ENCODE measurements around the gene CEP152. TPM values are rescaled to one million over a fixed set of nuclear protein-coding genes. Genes with fewer than 3 reads are reported as not detected.

CEP152 gene
- total and polyA plus RNA-seq, 2 experiments from 2014 or later, result 14.6 to 30.5 TPM

DNA sequence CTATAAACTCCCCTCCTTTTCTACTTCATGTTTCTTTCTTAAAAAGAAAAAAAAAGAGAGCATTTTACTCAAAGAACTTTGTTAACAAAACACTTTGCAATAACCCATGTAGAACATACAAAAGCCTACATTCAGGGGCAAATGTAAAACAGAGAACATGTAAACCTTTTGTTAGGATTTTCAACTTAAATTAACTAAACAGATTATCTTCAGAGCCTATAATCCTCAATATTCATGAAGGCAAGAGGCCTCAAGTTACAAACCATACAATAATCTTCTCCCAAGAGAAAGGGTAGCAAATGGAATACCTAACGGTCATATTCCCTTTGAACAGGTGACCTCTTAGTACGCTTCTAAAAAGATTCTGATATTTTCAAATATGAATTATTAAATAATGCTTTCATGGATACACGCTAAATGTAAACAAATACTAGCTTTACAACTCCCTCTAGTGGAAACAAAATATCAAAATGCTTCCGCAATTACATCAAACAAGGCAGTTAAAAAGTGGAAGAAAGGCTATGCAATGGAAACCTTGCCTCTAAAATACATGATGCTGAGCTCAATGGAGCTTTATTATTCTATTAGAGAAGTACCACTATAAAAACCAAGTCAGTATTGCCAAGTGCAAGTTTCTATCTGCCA, 9.9 kb downstream of the CEP152 start:
- H3K4me2 ChIP-seq, result no peak overlapping the region
- H3F3A ChIP-seq (replicated peaks; ENCODE audit: low read depth), result no peaks in the 10 kb centered on the region
- peaks cover 32% of the 10 kb centered on the region for H3K4me1 Mint-ChIP-seq
- H3K4me3 ChIP-seq, result no peak overlapping the region
- H3K36me3 ChIP-seq (ENCODE audit: insufficient read depth), result 0 out of 2 replicates have a peak, but pooled peaks cover 11% of the 10 kb centered on the region
- H2AFZ ChIP-seq, result no peak overlapping the region
- H3K9me3 Mint-ChIP-seq, result no peaks in the 10 kb centered on the region
- H3K27me3 Mint-ChIP-seq (ENCODE audit: insufficient read depth, low read depth, poor library complexity), result no peaks in the 10 kb centered on the region
- H3K27ac ChIP-seq (ENCODE audit: low read depth), result no peak overlapping the region
- ATAC-seq (no peak), DNase-seq (ENCODE audit: low spot score) (peak; percentile 30)
- no peaks in the 10 kb centered on the region for H3K9me2 ChIP-seq (ENCODE audit: insufficient read depth)
- H3K4me1 ChIP-seq (ENCODE audit: insufficient read depth), result peaks cover 6% of the 10 kb centered on the region; the same call in 1 of the 2 replicates
- no peak overlapping the region for H3K27ac Mint-ChIP-seq
- no peak overlapping the region for H3K4me3 Mint-ChIP-seq
- H3K79me2 ChIP-seq (replicated peaks; ENCODE audit: insufficient read depth), result peaks cover 44% of the 10 kb centered on the region
- no peaks in the 10 kb centered on the region; the same call in 2 of the 3 replicates for H3K36me3 Mint-ChIP-seq (ENCODE audit: low read depth)
- TF ChIP-seq CREB1 (CRISPR knock-in tag; IDR thresholded peaks at IDR 0.05; ENCODE audit: low read depth), result no peak
- TF ChIP-seq, protein P1, sequence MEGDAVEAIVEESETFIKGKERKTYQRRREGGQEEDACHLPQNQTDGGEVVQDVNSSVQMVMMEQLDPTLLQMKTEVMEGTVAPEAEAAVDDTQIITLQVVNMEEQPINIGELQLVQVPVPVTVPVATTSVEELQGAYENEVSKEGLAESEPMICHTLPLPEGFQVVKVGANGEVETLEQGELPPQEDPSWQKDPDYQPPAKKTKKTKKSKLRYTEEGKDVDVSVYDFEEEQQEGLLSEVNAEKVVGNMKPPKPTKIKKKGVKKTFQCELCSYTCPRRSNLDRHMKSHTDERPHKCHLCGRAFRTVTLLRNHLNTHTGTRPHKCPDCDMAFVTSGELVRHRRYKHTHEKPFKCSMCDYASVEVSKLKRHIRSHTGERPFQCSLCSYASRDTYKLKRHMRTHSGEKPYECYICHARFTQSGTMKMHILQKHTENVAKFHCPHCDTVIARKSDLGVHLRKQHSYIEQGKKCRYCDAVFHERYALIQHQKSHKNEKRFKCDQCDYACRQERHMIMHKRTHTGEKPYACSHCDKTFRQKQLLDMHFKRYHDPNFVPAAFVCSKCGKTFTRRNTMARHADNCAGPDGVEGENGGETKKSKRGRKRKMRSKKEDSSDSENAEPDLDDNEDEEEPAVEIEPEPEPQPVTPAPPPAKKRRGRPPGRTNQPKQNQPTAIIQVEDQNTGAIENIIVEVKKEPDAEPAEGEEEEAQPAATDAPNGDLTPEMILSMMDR (conservative IDR thresholded peaks at IDR 0.05; ENCODE audit: low read depth in 2 of 2), result peak in 1 of 2 experiments; percentile 61; a peak in 3 of 4 replicates
- no peak for TF ChIP-seq JUNB (IDR thresholded peaks at IDR 0.05; ENCODE audit: unreplicated experiment)
- 0 out of 2 replicates have a peak, but pooled peaks cover 12% of the 10 kb centered on the region for H4K20me1 ChIP-seq (replicated peaks; ENCODE audit: insufficient read depth)
- H3K27me3 ChIP-seq (ENCODE audit: insufficient read depth), result no peaks in the 10 kb centered on the region

DNA sequence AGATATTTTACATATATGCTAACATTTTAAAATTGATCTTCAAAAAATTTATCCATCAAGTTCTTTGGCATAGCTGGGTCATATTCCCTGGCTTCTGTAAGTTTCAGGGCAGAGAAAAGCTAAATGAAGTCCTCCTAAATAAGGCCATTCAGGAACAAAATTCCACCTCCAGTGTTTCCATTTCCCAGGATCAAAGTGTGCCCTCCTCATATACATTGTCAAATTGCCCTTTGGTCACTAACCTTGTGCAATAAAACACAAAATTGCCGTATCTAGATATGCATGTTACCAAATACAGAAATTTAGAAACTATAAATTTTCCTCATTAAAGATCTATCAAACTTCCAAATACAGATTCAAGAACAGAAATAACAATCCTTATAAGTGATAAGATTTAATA, 10.6 kb downstream of the CEP152 start:
- H3K27ac ChIP-seq (ENCODE audit: low read depth), result no peak overlapping the region
- no peaks in the 10 kb centered on the region; the same call in 2 of the 3 replicates for H3K36me3 Mint-ChIP-seq (ENCODE audit: low read depth)
- no peak for TF ChIP-seq POLR2AphosphoS5 (IDR thresholded peaks at IDR 0.05; ENCODE audit: low read depth)
- no peak for TF ChIP-seq STAT1 (IDR thresholded peaks at IDR 0.05; ENCODE audit: unreplicated experiment)
- TF ChIP-seq, protein P2, sequence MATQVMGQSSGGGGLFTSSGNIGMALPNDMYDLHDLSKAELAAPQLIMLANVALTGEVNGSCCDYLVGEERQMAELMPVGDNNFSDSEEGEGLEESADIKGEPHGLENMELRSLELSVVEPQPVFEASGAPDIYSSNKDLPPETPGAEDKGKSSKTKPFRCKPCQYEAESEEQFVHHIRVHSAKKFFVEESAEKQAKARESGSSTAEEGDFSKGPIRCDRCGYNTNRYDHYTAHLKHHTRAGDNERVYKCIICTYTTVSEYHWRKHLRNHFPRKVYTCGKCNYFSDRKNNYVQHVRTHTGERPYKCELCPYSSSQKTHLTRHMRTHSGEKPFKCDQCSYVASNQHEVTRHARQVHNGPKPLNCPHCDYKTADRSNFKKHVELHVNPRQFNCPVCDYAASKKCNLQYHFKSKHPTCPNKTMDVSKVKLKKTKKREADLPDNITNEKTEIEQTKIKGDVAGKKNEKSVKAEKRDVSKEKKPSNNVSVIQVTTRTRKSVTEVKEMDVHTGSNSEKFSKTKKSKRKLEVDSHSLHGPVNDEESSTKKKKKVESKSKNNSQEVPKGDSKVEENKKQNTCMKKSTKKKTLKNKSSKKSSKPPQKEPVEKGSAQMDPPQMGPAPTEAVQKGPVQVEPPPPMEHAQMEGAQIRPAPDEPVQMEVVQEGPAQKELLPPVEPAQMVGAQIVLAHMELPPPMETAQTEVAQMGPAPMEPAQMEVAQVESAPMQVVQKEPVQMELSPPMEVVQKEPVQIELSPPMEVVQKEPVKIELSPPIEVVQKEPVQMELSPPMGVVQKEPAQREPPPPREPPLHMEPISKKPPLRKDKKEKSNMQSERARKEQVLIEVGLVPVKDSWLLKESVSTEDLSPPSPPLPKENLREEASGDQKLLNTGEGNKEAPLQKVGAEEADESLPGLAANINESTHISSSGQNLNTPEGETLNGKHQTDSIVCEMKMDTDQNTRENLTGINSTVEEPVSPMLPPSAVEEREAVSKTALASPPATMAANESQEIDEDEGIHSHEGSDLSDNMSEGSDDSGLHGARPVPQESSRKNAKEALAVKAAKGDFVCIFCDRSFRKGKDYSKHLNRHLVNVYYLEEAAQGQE (IDR thresholded peaks at IDR 0.05; ENCODE audit: unreplicated experiment), result no peak
- TF ChIP-seq, protein P1 (conservative IDR thresholded peaks at IDR 0.05; ENCODE audit: low read depth in 2 of 2), result no peak
- TF ChIP-seq CREB1 (CRISPR knock-in tag; IDR thresholded peaks at IDR 0.05; ENCODE audit: low read depth), result no peak
- TF ChIP-seq NANOG (IDR thresholded peaks at IDR 0.05; ENCODE audit: borderline replicate concordance), result no peak
- TF ChIP-seq, protein P3, sequence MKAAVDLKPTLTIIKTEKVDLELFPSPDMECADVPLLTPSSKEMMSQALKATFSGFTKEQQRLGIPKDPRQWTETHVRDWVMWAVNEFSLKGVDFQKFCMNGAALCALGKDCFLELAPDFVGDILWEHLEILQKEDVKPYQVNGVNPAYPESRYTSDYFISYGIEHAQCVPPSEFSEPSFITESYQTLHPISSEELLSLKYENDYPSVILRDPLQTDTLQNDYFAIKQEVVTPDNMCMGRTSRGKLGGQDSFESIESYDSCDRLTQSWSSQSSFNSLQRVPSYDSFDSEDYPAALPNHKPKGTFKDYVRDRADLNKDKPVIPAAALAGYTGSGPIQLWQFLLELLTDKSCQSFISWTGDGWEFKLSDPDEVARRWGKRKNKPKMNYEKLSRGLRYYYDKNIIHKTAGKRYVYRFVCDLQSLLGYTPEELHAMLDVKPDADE (IDR thresholded peaks at IDR 0.05), result no peak
- no peak for TF ChIP-seq ZNF114 (CRISPR knock-in tag; IDR thresholded peaks at IDR 0.05)
- no peak for TF ChIP-seq JUNB (IDR thresholded peaks at IDR 0.05; ENCODE audit: unreplicated experiment)
- TF ChIP-seq ZNF331 (CRISPR knock-in tag; IDR thresholded peaks at IDR 0.05; ENCODE audit: low read depth), result no peak
- TF ChIP-seq EZH2phosphoT487 (IDR thresholded peaks at IDR 0.05; ENCODE audit: unreplicated experiment), result no peak

More for the DNA sequence above, 10.6 kb downstream of the CEP152 start:
- Histone ChIP-seq H3K79me2 (replicated peaks; ENCODE audit: insufficient read depth) (peaks cover 37% of the 10 kb centered on the region), H3F3A (replicated peaks; ENCODE audit: low read depth) (no peaks in the 10 kb centered on the region), H3K36me3 (ENCODE audit: insufficient read depth) (peaks cover 18% of the 10 kb centered on the region; the same call in 1 of the 2 replicates), H4K20me1 (replicated peaks; ENCODE audit: insufficient read depth) (0 out of 2 replicates have a peak, but pooled peaks cover 6% of the 10 kb centered on the region), H3K4me2 (no peak overlapping the region), H3K27me3 (ENCODE audit: insufficient read depth) (no peaks in the 10 kb centered on the region), H3K9me2 (ENCODE audit: insufficient read depth) (no peaks in the 10 kb centered on the region), H2AFZ (no peak overlapping the region), H3K4me1 (ENCODE audit: insufficient read depth) (0 out of 2 replicates have a peak, but pooled peaks cover 4% of the 10 kb centered on the region), H3K4me3 (no peak overlapping the region)
- no peaks in the 10 kb centered on the region for H3K9me3 Mint-ChIP-seq
- no peak for ATAC-seq
- H3K4me3 Mint-ChIP-seq, result no peak overlapping the region
- no peak for DNase-seq (ENCODE audit: low spot score)
- H3K27ac Mint-ChIP-seq, result no peak overlapping the region; the same call in 1 of the 2 replicates
- H3K27me3 Mint-ChIP-seq (ENCODE audit: insufficient read depth, low read depth, poor library complexity), result no peaks in the 10 kb centered on the region
- H3K4me1 Mint-ChIP-seq, result peaks cover 26% of the 10 kb centered on the region

Data from GM23338 (cell line).